CD14-positive monocyte (primary cell): ENCODE measurements around the gene DHFR. TPM values are rescaled to one million over a fixed set of nuclear protein-coding genes. Genes with fewer than 3 reads are reported as not detected.

ENCODE experiments used
- DNase-seq, 3 donors: peaks; one replicate each; pipeline ENCODE4 v3.0.0-alpha.2; 2011 to 2022
- H2AFZ ChIP-seq: 2 replicates; pipeline ENCODE4 v1.6.0; 2012; ENCODE audit warnings: mild to moderate bottlenecking, low read depth, low read length, inconsistent platforms; ENCODE audit not compliant: insufficient read depth, poor library complexity, severe bottlenecking
- H3K27ac ChIP-seq, 2 donors: 1 replicate in 1 of 2; 2 replicates in 1 of 2; pipeline ENCODE4 v1.5.1; 2012 to 2013; ENCODE audit warnings: low read length in 2 of 2, control low read depth in 1 of 2, inconsistent platforms in 1 of 2, low read depth in 1 of 2, mild to moderate bottlenecking in 1 of 2
- H3K27me3 ChIP-seq, 2 donors: one replicate each; pipeline versions ENCODE4 v1.6.0 to v1.6.1; 2011 to 2013; ENCODE audit warnings: low read length in 2 of 2; ENCODE audit not compliant: control insufficient read depth in 2 of 2, insufficient read depth in 2 of 2
- H3K36me3 ChIP-seq, 2 donors: replicated peaks in 1 of 2; 1 replicate in 1 of 2; 2 replicates in 1 of 2; pipeline versions ENCODE4 v1.5.1 to v1.6.1; 2012 to 2013; ENCODE audit warnings: low read length in 2 of 2, control low read depth in 1 of 2, inconsistent platforms in 1 of 2, mild to moderate bottlenecking in 1 of 2; ENCODE audit not compliant: insufficient read depth in 2 of 2, control insufficient read depth in 1 of 2
- H3K4me1 ChIP-seq, 2 donors: 1 replicate in 1 of 2; 2 replicates in 1 of 2; pipeline versions ENCODE4 v1.5.1 to v1.6.1; 2012 to 2013; ENCODE audit warnings: low read length in 2 of 2, control low read depth in 1 of 2, inconsistent platforms in 1 of 2, mild to moderate bottlenecking in 1 of 2, moderate library complexity in 1 of 2; ENCODE audit not compliant: insufficient read depth in 2 of 2, control insufficient read depth in 1 of 2
- H3K4me2 ChIP-seq: replicated peaks from 2 replicates; pipeline ENCODE3; 2012; ENCODE audit warnings: low read length, moderate library complexity, mild to moderate bottlenecking; ENCODE audit not compliant: poor library complexity, severe bottlenecking; ENCODE audit errors: extremely low read depth
- H3K4me3 ChIP-seq, 3 experiments: fragments of 200-600 bp in 1 of 3; sonication (generic) in 1 of 3; replicated peaks in 1 of 3; 1 replicate in 2 of 3; 2 replicates in 1 of 3; pipeline ENCODE4 v1.5.1; 2011 to 2013; ENCODE audit warnings: low read length in 3 of 3, mild to moderate bottlenecking in 3 of 3, control low read depth in 2 of 3, low read depth in 2 of 3, inconsistent platforms in 1 of 3, moderate library complexity in 1 of 3
- H3K79me2 ChIP-seq: 2 replicates; pipeline ENCODE4 v1.6.0; 2012; ENCODE audit warnings: mild to moderate bottlenecking, control low read depth, inconsistent platforms, low read length, moderate library complexity; ENCODE audit not compliant: insufficient read depth
- H3K9ac ChIP-seq: 2 replicates; pipeline ENCODE4 v1.6.0; 2017; ENCODE audit warnings: low read length, mild to moderate bottlenecking; ENCODE audit not compliant: insufficient read depth, poor library complexity, severe bottlenecking
- H3K9me3 ChIP-seq, 2 donors: replicated peaks in 1 of 2; 1 replicate in 1 of 2; 2 replicates in 1 of 2; pipeline versions ENCODE4 v1.5.1 to v1.6.1; 2012 to 2013; ENCODE audit warnings: low read length in 2 of 2, control low read depth in 1 of 2; ENCODE audit not compliant: control insufficient read depth in 1 of 2, insufficient read depth in 1 of 2
- H4K20me1 ChIP-seq: 2 replicates; pipeline ENCODE4 v1.6.0; 2012; ENCODE audit warnings: mild to moderate bottlenecking, low read length, control low read depth, moderate library complexity; ENCODE audit not compliant: insufficient read depth
- H3K27ac Mint-ChIP-seq, 7 donors: one replicate each; pipeline ENCODE4 v1.8.0; 2020; ENCODE audit warnings: mild to moderate bottlenecking in 7 of 7, mixed read lengths in 7 of 7, moderate library complexity in 6 of 7, inconsistent platforms in 2 of 7
- H3K27me3 Mint-ChIP-seq, 3 donors: one replicate each; pipeline ENCODE4 v1.8.0; 2021 to 2022; ENCODE audit warnings: low read depth in 3 of 3, mild to moderate bottlenecking in 3 of 3, mixed read lengths in 3 of 3, moderate library complexity in 3 of 3, inconsistent platforms in 1 of 3
- H3K36me3 Mint-ChIP-seq, 2 donors: one replicate each; pipeline ENCODE4 v1.8.0; 2020; ENCODE audit warnings: mixed read lengths in 2 of 2, inconsistent platforms in 1 of 2, mild to moderate bottlenecking in 1 of 2
- H3K4me1 Mint-ChIP-seq: one replicate; pipeline ENCODE4 v1.8.0; 2020; ENCODE audit warnings: mild to moderate bottlenecking, mixed read lengths
- H3K4me3 Mint-ChIP-seq, 2 donors: one replicate each; pipeline ENCODE4 v1.8.0; 2020; ENCODE audit warnings: mild to moderate bottlenecking in 2 of 2, mixed read lengths in 2 of 2, moderate library complexity in 1 of 2
- H3K9me3 Mint-ChIP-seq, 7 donors: one replicate each; pipeline ENCODE4 v1.8.0; 2020 to 2022; ENCODE audit warnings: mixed read lengths in 7 of 7, mild to moderate bottlenecking in 6 of 7, moderate library complexity in 6 of 7, inconsistent platforms in 2 of 7
- WGBS: methylation state at CpG from one replicate; pipeline ENCODE4 v1.1.5; 2013; ENCODE audit warnings: missing lambda C conversion rate; ENCODE audit not compliant: insufficient coverage; 5-methylcytosine and 5-hydroxymethylcytosine counted together
- intact Hi-C, 2 donors: fragments of 100-400 bp; cut with micrococcal nuclease; formaldehyde crosslinking; loops; one replicate each; pipeline versions ENCODE4 v1.15.0 to v1.15.1; 2023
- polyA plus RNA-seq, 3 donors: library from polyadenylated mRNA; depleted of rRNA in 1 of 3; unstranded in 2 of 3; stranded (reverse) in 1 of 3; fragments of 300-500 nt in 2 of 3; fragments of >200 nt in 1 of 3; fragmentation: Illumina TruSeq in 2 of 3; gene quantifications; 1 replicate in 2 of 3; 2 replicates in 1 of 3; pipeline ENCODE4 v1.2.3, GENCODE V29; 2012 to 2021
- TF ChIP-seq, protein P1 (sequence below): fragments of 200-600 bp; IDR thresholded peaks from one replicate; pipeline ENCODE4 v1.8.0; 2022; ENCODE audit warnings: antibody characterized with exemption, mild to moderate bottlenecking

DHFR gene
- polyA plus RNA-seq, 3 donors, result 0.75 to 2.9 (median 1.1) TPM

DNA sequence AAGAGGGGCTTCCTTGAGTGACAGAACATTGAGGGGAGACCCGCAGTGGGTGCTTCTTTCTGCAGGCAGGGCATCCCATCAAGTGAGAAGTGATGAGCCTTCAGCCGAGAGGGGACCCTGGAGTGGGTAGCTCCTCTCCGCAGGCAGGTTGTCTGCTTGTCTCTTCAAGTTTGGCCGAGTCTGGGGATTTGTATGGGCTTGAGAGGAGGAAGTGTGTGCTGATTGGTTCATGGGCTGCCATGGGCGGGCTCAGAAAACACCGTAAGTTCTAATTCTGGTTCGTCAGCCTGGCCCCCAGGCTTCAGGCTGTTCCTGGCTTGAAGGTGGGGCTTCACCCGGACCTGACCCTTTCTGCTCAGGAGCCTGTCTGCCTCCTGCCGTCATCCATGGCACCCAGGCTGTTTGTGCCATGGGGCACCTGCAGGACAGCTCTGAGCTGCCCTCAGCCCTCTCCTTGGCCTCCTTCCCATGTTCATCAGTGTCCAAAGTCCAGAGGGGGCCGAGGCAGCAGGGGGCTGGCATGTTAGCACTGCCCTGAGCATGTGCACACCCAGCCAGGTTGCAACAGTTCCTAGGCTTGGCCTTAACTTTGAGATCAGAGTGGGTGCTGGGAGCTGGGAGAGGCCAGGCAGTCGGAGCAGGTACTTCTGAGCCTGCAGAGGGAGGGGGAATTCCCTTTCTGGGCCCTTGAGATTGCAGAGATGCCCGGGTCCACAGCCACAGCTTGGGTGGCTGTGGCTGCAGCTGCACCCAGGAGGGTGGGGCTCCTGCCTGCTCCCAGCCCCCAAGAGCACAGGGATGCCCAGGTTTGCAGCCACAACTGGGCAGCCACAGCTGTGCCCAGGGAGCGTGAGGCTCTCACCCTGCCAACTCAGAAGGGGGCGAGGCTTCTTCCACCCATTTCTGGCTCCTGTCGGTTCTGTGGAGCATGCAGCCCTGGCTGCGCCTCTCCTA lies 13.5 kb upstream of the DHFR start:
- Histone ChIP-seq H3K27ac (no peak overlapping the region), H3K4me3 (no peak overlapping the region), H3K27me3 (no peaks in the 10 kb centered on the region), H3K79me2 (no peaks in the 10 kb centered on the region), H3K4me2 (no peak overlapping the region), H4K20me1 (no peaks in the 10 kb centered on the region), H2AFZ (no peak overlapping the region), H3K9me3 (no peaks in the 10 kb centered on the region), H3K9ac (no peak overlapping the region), H3K36me3 (peaks cover 67 to 91% of the 10 kb centered on the region in 2 donors), H3K4me1 (no peaks in the 10 kb centered on the region)
- H3K4me1 Mint-ChIP-seq, result no peaks in the 10 kb centered on the region
- H3K9me3 Mint-ChIP-seq, result no peaks in the 10 kb centered on the region
- peaks cover 62 to 79% of the 10 kb centered on the region in 2 donors for H3K36me3 Mint-ChIP-seq
- TF ChIP-seq, protein P1, sequence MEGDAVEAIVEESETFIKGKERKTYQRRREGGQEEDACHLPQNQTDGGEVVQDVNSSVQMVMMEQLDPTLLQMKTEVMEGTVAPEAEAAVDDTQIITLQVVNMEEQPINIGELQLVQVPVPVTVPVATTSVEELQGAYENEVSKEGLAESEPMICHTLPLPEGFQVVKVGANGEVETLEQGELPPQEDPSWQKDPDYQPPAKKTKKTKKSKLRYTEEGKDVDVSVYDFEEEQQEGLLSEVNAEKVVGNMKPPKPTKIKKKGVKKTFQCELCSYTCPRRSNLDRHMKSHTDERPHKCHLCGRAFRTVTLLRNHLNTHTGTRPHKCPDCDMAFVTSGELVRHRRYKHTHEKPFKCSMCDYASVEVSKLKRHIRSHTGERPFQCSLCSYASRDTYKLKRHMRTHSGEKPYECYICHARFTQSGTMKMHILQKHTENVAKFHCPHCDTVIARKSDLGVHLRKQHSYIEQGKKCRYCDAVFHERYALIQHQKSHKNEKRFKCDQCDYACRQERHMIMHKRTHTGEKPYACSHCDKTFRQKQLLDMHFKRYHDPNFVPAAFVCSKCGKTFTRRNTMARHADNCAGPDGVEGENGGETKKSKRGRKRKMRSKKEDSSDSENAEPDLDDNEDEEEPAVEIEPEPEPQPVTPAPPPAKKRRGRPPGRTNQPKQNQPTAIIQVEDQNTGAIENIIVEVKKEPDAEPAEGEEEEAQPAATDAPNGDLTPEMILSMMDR, result no peak
- intact Hi-C loops, result no loop called here
- WGBS, result 96% methylated on average over 16 of the region's 16 CpGs
- no peak overlapping the region for H3K4me3 Mint-ChIP-seq
- H3K27ac Mint-ChIP-seq, result peak overlapping the region in 1 of 7 donors; percentile 7
- DNase-seq, result no peak
- no peaks in the 10 kb centered on the region for H3K27me3 Mint-ChIP-seq

DNA sequence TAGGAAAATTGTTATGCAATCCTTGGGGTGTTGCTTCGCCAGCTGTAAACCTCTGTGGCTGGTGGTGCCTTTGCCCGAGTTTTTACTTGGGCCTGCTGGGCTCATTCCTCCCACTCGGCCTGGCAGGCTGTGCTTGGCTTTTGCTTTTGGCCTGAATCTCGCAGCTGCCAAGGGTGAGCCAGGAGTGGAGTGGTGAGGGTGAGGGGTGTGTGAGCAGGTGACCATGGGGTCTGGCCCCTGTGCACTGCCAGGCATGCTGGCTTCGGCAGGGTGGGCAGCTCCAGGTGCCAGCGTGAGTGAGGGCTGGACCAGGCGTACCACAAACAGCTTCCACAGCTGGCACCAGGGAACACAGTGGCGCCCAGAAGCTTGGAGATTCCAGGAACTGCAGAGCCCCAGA lies 12.6 kb upstream of the DHFR start:
- Histone ChIP-seq H3K9ac (no peak overlapping the region), H3K79me2 (peaks cover 5% of the 10 kb centered on the region), H3K4me1 (no peaks in the 10 kb centered on the region), H3K4me3 (no peak overlapping the region), H3K27ac (no peak overlapping the region), H3K36me3 (peaks cover 62 to 91% of the 10 kb centered on the region in 2 donors), H3K9me3 (no peaks in the 10 kb centered on the region), H2AFZ (no peak overlapping the region), H3K4me2 (no peak overlapping the region), H4K20me1 (no peaks in the 10 kb centered on the region), H3K27me3 (no peaks in the 10 kb centered on the region)
- intact Hi-C loops, result no loop called here
- Mint-ChIP-seq H3K27me3 (no peaks in the 10 kb centered on the region), H3K4me1 (no peaks in the 10 kb centered on the region), H3K9me3 (peaks cover 0 to 3% (median 0%) of the 10 kb centered on the region in 7 donors), H3K27ac (no peak overlapping the region), H3K4me3 (no peak overlapping the region), H3K36me3 (peaks cover 62 to 79% of the 10 kb centered on the region in 2 donors)
- TF ChIP-seq, protein P1, result no peak
- no peak for DNase-seq
- 95% methylated on average over 8 of the region's 8 CpGs for WGBS
